Measurements from ENCODE around the gene EFCAB11.

Gene EFCAB11

GRCh38 chr14:89866458-89866857 is 88.1 kb downstream of the EFCAB11 start:
- no peak for TF ChIP-seq CTCF (IDR thresholded peaks at IDR 0.05; ENCODE audit: low read depth, low read length)
- H3K4me3 ChIP-seq (ENCODE audit: low read depth, low read length): no peak overlapping the region

- no peak for TF ChIP-seq CTCF (IDR thresholded peaks at IDR 0.05; ENCODE audit: low read depth, low read length)
- H3K4me3 ChIP-seq (ENCODE audit: low read depth, low read length): no peak overlapping the region
These were observed 89.4 kb downstream of the EFCAB11 start for GRCh38 chr14:89865153-89865552.

GRCh38 chr14:89862856-89863255 is 91.7 kb downstream of the EFCAB11 start:
- TF ChIP-seq CTCF (IDR thresholded peaks at IDR 0.05; ENCODE audit: low read depth, low read length): no peak
- no peak overlapping the region for H3K4me3 ChIP-seq (ENCODE audit: low read depth, low read length)

- TF ChIP-seq CTCF (IDR thresholded peaks at IDR 0.05; ENCODE audit: low read depth, low read length): no peak
- H3K4me3 ChIP-seq (ENCODE audit: low read depth, low read length): no peak overlapping the region
These were observed 92.9 kb downstream of the EFCAB11 start for GRCh38 chr14:89861630-89862029.

GRCh38 chr14:89858089-89858488 is 96.4 kb downstream of the EFCAB11 start:
- H3K4me3 ChIP-seq (ENCODE audit: low read depth, low read length): no peak overlapping the region
- no peak for TF ChIP-seq CTCF (IDR thresholded peaks at IDR 0.05; ENCODE audit: low read depth, low read length)

- TF ChIP-seq CTCF (IDR thresholded peaks at IDR 0.05; ENCODE audit: low read depth, low read length): no peak
- no peak overlapping the region for H3K4me3 ChIP-seq (ENCODE audit: low read depth, low read length)
These were observed 97.6 kb downstream of the EFCAB11 start for GRCh38 chr14:89856871-89857345.

GRCh38 chr14:89855961-89856656 is 98.4 kb downstream of the EFCAB11 start:
- H3K4me3 ChIP-seq (ENCODE audit: low read depth, low read length): no peak overlapping the region
- TF ChIP-seq CTCF (IDR thresholded peaks at IDR 0.05; ENCODE audit: low read depth, low read length): no peak

Data from WI38 (cell line).